Central memory CD8-positive, alpha-beta T cell (primary cell): Measurements from ENCODE around the gene RFWD3.
"Not testable (repeated sequence)": the region's sequence is repeated elsewhere in the genome, so short reads cannot be mapped to it uniquely, and the experiment has no call there.

Source experiments
- ATAC-seq: fragments of 150-1000 bp; cut with Tn5 transposase; replicated peaks from 2 replicates; pipeline ENCODE4 v1.10.0; 2022; ENCODE audit warnings: mild to moderate bottlenecking, moderate FRiP score, moderate number of reproducible peaks; ENCODE audit not compliant: poor library complexity, severe bottlenecking; ENCODE audit errors: extremely low read depth
- DNase-seq, 2 donors: peaks; one replicate each; pipeline ENCODE4 v3.0.0; 2021; ENCODE audit warnings: low spot score in 2 of 2
- H3K27ac Mint-ChIP-seq: one replicate; pipeline ENCODE4 v1.8.0; 2022; ENCODE audit warnings: low read depth, mild to moderate bottlenecking, moderate library complexity, mixed read lengths
- H3K27me3 Mint-ChIP-seq: one replicate; pipeline ENCODE4 v1.8.0; 2022; ENCODE audit warnings: mixed read lengths
- H3K36me3 Mint-ChIP-seq: one replicate; pipeline ENCODE4 v1.8.0; 2022; ENCODE audit warnings: mild to moderate bottlenecking, moderate library complexity, mixed read lengths; ENCODE audit not compliant: insufficient read depth
- H3K4me1 Mint-ChIP-seq: one replicate; pipeline ENCODE4 v1.8.0; 2022; ENCODE audit warnings: mixed read lengths
- H3K4me3 Mint-ChIP-seq: one replicate; pipeline ENCODE4 v1.8.0; 2022; ENCODE audit warnings: mild to moderate bottlenecking, moderate library complexity, mixed read lengths
- H3K9me3 Mint-ChIP-seq: one replicate; pipeline ENCODE4 v1.8.0; 2022; ENCODE audit warnings: mixed read lengths

Gene RFWD3

DNA sequence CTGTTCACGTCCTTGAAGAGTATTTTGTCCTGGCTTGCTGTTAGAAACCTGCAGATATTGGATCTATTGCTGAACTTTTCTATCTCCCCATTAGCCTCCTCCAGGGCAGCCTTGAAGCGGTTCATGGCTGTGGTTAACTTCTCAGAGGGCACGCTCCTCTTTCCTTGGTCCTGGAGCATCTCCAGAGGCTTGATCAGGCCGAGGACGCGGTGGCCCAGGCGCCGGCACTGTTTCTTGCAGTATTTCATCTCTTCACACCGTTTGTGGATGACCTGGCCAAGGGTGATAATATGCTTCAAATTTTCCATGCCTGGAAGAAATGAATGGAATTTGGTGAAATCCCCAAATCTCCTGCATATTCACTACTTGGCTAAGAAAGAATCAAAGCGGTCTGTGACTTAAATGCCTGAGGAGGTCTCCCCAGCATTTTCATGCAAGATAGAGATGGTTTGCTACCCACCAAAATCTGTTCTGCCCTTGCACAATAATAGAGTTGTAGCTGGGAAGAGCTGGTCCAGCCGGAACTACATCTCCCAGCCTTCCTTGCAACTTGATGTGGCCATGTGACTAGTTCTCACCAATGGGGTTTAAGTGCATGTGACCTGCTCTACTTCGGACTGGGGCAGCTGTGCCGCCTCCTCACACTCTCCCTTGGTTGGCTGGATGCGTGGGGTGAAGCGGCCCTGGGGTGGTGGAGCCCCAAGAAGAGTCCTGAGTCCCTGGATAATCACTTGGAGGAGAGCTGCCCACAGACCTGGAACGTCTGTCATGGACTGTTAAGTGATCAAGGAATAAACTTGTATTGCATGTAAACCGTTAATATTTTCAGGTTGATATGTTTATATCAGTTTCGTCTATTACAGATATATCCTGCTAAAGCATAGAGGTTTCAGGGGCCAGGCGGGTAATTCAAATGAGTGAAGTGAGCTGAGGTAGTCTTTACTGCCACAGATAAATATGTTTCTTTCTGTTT, 29.1 kb upstream of the RFWD3 start:
- Mint-ChIP-seq H3K27me3 (no peaks in the 10 kb centered on the region), H3K9me3 (no peaks in the 10 kb centered on the region), H3K4me1 (peaks cover 60% of the 10 kb centered on the region), H3K4me3 (peak overlapping the region; percentile 77), H3K27ac (peak overlapping the region; percentile 56), H3K36me3 (peaks cover 40% of the 10 kb centered on the region)
- DNase-seq = peak; percentile 34 to 49
- ATAC-seq = peak; percentile 57

DNA sequence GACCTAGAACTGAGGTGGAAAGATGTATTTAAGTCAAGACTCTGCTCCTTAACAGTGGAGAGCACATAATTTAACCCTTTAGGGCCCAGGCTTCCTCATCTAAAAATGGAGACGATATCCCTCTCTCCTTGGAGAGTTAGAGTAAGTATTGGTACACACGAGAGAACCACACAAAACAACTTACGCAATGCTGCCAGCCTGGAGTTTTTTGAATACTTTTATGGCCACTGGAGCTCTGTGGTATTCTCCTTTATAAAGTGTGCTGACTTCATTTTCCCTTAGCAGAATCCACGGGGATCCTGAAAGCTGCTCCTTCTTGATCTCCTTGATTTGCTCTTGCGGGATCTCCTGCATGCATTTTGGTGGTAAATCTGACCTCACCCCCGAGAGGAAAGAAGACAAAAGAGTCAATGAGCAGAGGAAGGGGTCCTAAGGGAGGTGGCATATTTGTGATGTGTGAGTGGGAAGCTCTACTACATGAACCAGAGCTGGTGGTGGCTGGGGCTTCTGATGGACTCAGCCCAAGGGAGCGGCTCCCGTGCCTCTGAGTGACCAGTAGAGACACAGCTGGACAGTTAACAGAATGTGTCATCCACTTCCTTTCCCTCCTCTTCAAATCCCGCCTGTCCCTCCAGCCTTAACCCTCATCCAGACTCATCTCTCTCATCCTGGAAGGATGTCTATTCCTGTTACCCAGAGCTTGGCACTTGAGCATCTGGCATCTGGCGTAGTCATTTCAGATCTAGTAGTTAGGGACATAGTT, 24.6 kb upstream of the RFWD3 start:
- DNase-seq = no peak
- H3K4me1 Mint-ChIP-seq = peaks cover 27% of the 10 kb centered on the region
- no peak for ATAC-seq
- no peaks in the 10 kb centered on the region for H3K9me3 Mint-ChIP-seq
- no peak overlapping the region for H3K4me3 Mint-ChIP-seq
- H3K27me3 Mint-ChIP-seq = no peaks in the 10 kb centered on the region
- H3K36me3 Mint-ChIP-seq = peaks cover 66% of the 10 kb centered on the region
- H3K27ac Mint-ChIP-seq = peak overlapping the region; percentile 39

DNA sequence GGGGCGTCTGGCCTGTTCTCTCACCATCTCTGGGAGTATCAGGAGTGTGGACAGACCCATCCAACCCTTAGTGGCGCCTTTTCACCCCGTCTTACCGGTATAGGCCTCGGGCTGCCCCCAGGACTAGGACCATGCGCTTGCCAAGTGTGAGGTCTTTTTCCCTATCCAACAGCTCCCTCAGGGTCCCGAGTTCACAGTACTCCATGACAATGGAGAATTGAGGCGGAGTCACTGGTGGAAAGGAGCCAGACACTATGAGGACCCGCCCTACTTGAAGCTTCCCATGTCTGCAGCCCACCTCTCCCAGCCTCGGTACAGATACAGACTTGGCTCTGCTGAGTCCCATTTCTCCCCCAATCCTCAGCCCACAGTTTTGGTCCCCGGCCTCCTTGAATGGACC, 15.9 kb upstream of the RFWD3 start:
- Mint-ChIP-seq H3K27me3 (no peaks in the 10 kb centered on the region), H3K27ac (no peak overlapping the region)
- no peak for ATAC-seq

DNA sequence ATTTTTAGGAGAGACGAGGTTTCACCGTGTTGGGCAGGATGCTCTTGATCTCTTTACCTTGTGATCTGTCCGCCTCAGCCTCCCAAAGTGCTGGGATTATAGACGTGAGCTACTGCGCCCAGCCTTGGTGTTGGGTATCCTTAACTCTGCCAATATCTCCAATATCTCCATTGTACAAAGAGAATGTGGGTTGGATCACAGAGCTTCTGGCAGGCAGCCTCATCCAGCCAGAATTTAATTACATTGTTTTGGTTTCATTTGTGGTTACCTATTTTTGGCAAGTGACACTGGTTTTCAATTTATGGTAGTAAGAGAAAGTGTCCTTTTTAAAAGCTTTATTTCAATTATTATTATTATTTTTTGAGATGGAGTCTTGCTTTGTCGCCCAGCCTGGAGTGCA, 14.0 kb upstream of the RFWD3 start:
- Mint-ChIP-seq H3K9me3 (no peaks in the 10 kb centered on the region), H3K4me3 (no peak overlapping the region), H3K27ac (no peak overlapping the region), H3K27me3 (no peaks in the 10 kb centered on the region), H3K36me3 (peaks cover 54% of the 10 kb centered on the region), H3K4me1 (no peaks in the 10 kb centered on the region)
- DNase-seq (no peak), ATAC-seq (no peak)

More for the DNA sequence above, 15.9 kb upstream of the RFWD3 start:
- Mint-ChIP-seq H3K4me1 (no peaks in the 10 kb centered on the region), H3K4me3 (no peak overlapping the region), H3K9me3 (no peaks in the 10 kb centered on the region), H3K36me3 (peaks cover 57% of the 10 kb centered on the region)
- no peak for DNase-seq

DNA sequence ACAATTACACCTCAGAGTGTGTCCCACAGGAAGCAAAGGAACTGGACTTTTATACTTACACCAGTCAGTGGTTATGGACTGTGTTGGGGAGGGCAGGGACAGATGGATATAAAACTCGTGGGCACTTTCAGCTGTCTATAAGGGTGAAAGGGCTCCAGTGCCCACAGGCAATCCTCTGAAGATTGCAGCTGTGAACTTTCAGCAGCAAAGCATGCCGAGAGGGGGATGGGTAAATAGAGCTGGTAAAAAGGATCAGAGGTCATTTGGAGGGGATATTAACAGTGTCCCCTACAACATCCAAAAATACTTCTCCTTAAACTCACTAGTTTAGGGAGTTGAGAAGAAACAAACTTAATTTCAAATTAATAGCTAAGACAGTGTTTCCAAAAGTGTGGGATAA, 13.3 kb upstream of the RFWD3 start:
- Mint-ChIP-seq H3K4me3 (no peak overlapping the region), H3K36me3 (peaks cover 48% of the 10 kb centered on the region), H3K4me1 (no peaks in the 10 kb centered on the region), H3K9me3 (no peaks in the 10 kb centered on the region), H3K27ac (no peak overlapping the region), H3K27me3 (no peaks in the 10 kb centered on the region)
- ATAC-seq (no peak), DNase-seq (no peak)

DNA sequence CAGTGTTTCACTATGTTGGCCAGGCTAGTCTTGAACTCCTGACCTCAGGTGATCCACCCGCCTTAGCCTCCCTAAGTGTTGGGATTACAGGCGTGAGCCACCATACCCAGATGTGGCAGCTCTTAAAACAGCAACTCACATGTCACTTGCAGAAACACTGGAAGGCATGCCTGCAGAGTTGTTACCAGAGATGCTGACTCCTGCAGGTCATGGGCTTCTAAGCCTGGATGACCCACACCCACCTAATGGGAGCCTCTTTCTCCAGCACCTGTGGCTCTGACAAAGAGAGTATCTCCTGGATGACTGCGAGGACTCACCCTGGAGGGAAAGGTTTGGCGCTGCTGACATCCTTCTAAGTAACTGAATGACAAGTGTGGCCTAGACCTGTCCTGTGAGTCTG, 11.2 kb upstream of the RFWD3 start:
- Mint-ChIP-seq H3K9me3 (no peaks in the 10 kb centered on the region), H3K36me3 (peaks cover 44% of the 10 kb centered on the region), H3K27me3 (no peaks in the 10 kb centered on the region), H3K4me1 (no peaks in the 10 kb centered on the region), H3K4me3 (no peak overlapping the region), H3K27ac (no peak overlapping the region)
- no peak for ATAC-seq
- no peak for DNase-seq

DNA sequence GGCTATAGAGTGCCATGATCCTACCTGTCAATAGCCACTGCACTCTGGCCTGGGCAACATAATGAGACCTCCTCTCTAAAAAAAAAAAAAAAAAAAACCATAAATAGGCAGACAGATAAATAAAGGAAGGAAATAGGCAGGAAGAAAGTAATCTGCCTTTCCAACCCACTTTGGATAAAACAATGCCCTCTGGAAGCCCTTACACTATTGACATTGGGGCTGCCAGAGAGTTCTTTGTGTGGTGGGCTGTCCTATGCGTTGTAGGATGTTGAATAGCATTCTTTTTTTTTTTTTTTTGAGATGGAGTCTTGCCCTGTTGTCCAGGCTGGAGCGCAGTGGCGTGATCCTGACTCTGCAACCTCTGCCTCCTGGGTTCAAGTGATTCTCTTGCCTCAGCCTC, 7.2 kb upstream of the RFWD3 start:
- no peak for DNase-seq
- no peak for ATAC-seq
- H3K27ac Mint-ChIP-seq = no peak overlapping the region
- peaks cover 23% of the 10 kb centered on the region for H3K36me3 Mint-ChIP-seq
- H3K9me3 Mint-ChIP-seq = no peaks in the 10 kb centered on the region
- H3K27me3 Mint-ChIP-seq = no peaks in the 10 kb centered on the region
- no peak overlapping the region for H3K4me3 Mint-ChIP-seq
- no peaks in the 10 kb centered on the region for H3K4me1 Mint-ChIP-seq

DNA sequence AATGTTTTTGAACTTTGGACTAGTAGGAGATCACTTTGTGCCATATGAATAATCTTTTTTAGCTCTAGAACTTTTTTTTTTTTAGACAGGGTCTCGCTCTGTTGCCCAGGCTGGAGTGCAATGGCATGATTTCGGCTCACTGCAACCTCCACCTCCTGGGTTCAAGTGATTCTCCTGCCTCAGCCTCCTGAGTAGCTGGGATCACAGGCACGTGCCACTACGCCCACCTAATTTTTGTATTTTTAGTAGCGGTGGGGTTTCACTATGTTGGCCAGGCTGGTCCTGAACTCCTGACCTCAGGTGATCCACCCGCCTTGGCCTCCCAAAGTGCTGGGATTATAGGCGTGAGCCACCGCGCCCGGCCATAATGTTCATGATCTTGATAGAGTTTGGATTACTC, 2.2 kb upstream of the RFWD3 start:
- H3K36me3 Mint-ChIP-seq = peaks cover 28% of the 10 kb centered on the region
- ATAC-seq, H3K4me3 Mint-ChIP-seq, DNase-seq, H3K27ac Mint-ChIP-seq, H3K27me3 Mint-ChIP-seq, H3K9me3 Mint-ChIP-seq, H3K4me1 Mint-ChIP-seq: not testable (repeated sequence)

DNA sequence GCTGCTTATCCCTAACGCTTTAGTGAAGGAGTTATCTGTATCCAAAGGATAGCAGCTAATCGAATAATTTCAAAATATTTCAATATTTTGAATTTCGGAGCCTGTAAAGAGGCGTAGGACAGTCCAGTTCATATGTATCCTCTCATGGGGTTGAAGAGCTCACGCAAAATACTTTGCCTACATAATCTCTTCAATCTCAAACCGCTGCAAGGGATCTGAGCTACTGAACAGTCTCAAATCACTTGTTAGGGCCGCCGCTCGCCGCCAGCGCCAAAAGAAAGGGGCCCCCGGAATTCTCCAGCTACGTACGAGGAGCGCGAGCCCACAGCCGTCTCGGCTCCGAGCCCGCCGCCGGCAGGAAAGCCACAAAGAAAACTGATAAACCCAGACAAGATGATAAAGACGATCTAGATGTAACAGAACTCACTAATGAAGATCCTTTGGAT, 601 bp upstream of the RFWD3 start:
- H3K36me3 Mint-ChIP-seq = peaks cover 31% of the 10 kb centered on the region
- peak overlapping the region; percentile 87 for H3K4me3 Mint-ChIP-seq
- H3K9me3 Mint-ChIP-seq = no peaks in the 10 kb centered on the region
- H3K27ac Mint-ChIP-seq = peak overlapping the region; percentile 95
- DNase-seq (no peak), ATAC-seq (no peak)
- peaks cover 22% of the 10 kb centered on the region for H3K4me1 Mint-ChIP-seq
- no peaks in the 10 kb centered on the region for H3K27me3 Mint-ChIP-seq

DNA sequence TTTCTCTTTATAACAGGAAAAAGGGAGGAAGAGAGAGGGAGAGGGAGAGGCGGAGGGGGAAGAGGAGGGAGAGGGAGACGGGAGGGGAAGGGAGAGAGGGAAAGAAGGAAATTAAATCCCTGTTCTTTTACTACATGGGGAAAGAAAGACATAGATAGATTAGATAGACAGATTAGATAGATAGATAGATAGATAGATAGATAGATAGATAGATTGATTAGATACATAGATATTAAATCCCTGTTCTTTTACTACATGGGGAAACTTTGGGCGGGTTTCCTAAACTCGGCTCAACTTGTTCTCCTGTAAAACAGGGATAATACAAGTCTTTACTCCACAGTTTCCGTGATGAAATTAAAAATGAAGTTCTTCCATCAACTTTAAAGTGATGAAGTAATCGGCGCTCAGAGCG, 661 bp downstream of the RFWD3 start:
- Mint-ChIP-seq H3K4me1 (peaks cover 32% of the 10 kb centered on the region), H3K4me3 (peak overlapping the region; percentile 87), H3K9me3 (no peaks in the 10 kb centered on the region), H3K27ac (peak overlapping the region; percentile 95), H3K27me3 (no peaks in the 10 kb centered on the region), H3K36me3 (peaks cover 39% of the 10 kb centered on the region)
- ATAC-seq = no peak
- DNase-seq = no peak

DNA sequence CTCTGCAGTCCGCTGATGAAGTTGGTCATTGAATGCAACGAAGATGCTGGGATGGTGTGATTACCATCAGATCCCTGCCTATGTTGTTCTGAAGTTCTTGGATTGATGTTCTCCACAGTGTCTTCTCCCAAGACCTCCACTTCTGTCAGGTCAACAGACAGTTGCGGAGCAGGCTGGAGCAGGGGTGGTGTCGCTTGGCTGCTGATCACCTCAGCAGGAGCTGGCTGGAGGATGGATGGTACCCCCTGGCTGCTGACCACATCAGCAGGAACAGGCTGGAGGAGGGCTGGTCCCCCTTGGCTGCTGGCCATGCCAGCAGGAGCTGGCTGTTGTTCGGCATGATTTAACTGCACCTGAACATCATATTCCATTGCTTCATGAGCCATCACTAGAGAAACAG, 5.6 kb downstream of the RFWD3 start:
- H3K27ac Mint-ChIP-seq = peak overlapping the region; percentile 32

DNA sequence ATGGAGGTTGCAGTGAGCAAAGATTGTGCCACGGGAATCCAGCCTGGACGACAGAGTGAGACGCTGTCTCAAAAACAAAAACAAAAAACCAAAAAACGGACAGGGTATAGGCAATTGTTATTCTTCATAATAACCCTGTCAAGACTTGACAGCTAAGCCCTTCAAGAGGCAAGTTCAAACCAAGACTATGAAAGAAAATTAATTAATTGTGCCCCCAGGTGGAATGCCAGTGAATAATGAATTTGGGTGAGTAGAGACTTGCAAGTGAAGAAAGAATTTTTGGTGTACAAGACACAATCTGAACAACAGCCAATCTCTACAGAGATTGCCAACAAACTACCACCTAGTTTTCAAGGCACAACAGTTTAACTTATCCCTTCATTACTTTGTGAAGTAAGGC, 6.3 kb downstream of the RFWD3 start:
- H3K27ac Mint-ChIP-seq = peak overlapping the region; percentile 32

More for the DNA sequence above, 5.6 kb downstream of the RFWD3 start:
- DNase-seq = no peak
- Mint-ChIP-seq H3K27me3 (no peaks in the 10 kb centered on the region), H3K36me3 (peaks cover 62% of the 10 kb centered on the region), H3K4me3 (no peak overlapping the region), H3K4me1 (peaks cover 66% of the 10 kb centered on the region), H3K9me3 (no peaks in the 10 kb centered on the region)
- ATAC-seq = no peak

More for the DNA sequence above, 6.3 kb downstream of the RFWD3 start:
- Mint-ChIP-seq H3K4me1 (peaks cover 66% of the 10 kb centered on the region), H3K4me3 (peak overlapping the region; percentile 11), H3K9me3 (no peaks in the 10 kb centered on the region), H3K36me3 (peaks cover 67% of the 10 kb centered on the region), H3K27me3 (no peaks in the 10 kb centered on the region)
- DNase-seq (no peak), ATAC-seq (no peak)
